ENCODE data around the gene TTC9.

TTC9 gene

GRCh38 chr14:70597731-70598130 lies 44.0 kb upstream of the TTC9 start:
- H3K9me3 ChIP-seq (ENCODE audit: insufficient read depth, low read length, severe bottlenecking): no peaks in the 10 kb centered on the region
- peaks cover 40% of the 10 kb centered on the region for H4K20me1 ChIP-seq (ENCODE audit: insufficient read depth, low read length)
- peaks cover 30% of the 10 kb centered on the region for H3K4me1 ChIP-seq (ENCODE audit: insufficient read depth, low read length)
- H3K4me2 ChIP-seq (ENCODE audit: insufficient read depth, low read length): no peak overlapping the region
- TF ChIP-seq CTCF (IDR thresholded peaks at IDR 0.05; ENCODE audit: borderline replicate concordance, extremely low read depth, low read length, poor library complexity, severe bottlenecking): no peak
- no peaks in the 10 kb centered on the region for H3K27me3 ChIP-seq (ENCODE audit: insufficient read depth, low read length, poor library complexity)
- H3K36me3 ChIP-seq (ENCODE audit: insufficient read depth, low read length): peaks cover 43% of the 10 kb centered on the region
- no peak overlapping the region for H3K4me3 ChIP-seq (ENCODE audit: low read depth in 1 of 2, low read length in 2 of 2)
- H3K9ac ChIP-seq (ENCODE audit: low read depth, low read length): no peak overlapping the region
- peaks cover 67% of the 10 kb centered on the region for H3K79me2 ChIP-seq (ENCODE audit: insufficient read depth, low read length)
- no peak for ATAC-seq (ENCODE audit: insufficient read depth, low read depth)
- H2AFZ ChIP-seq (ENCODE audit: low read depth, low read length): no peak overlapping the region
- H3K27ac ChIP-seq (ENCODE audit: low read length): no peak overlapping the region
- DNase-seq: no peak

- Histone ChIP-seq H3K4me2 (ENCODE audit: insufficient read depth, low read length) (peak overlapping the region; percentile 94), H3K79me2 (ENCODE audit: insufficient read depth, low read length) (peaks cover 61% of the 10 kb centered on the region), H2AFZ (ENCODE audit: low read depth, low read length) (no peak overlapping the region), H3K4me3 (ENCODE audit: low read depth in 1 of 2, low read length in 2 of 2) (peak overlapping the region; percentile 86 to 98; a peak in 3 of 4 replicates), H3K4me1 (ENCODE audit: insufficient read depth, low read length) (peaks cover 30% of the 10 kb centered on the region), H3K27me3 (ENCODE audit: insufficient read depth, low read length, poor library complexity) (no peaks in the 10 kb centered on the region), H3K27ac (ENCODE audit: low read length) (no peak overlapping the region), H4K20me1 (ENCODE audit: insufficient read depth, low read length) (peaks cover 40% of the 10 kb centered on the region), H3K9me3 (ENCODE audit: insufficient read depth, low read length, severe bottlenecking) (no peaks in the 10 kb centered on the region), H3K36me3 (ENCODE audit: insufficient read depth, low read length) (peaks cover 27% of the 10 kb centered on the region), H3K9ac (ENCODE audit: low read depth, low read length) (peak overlapping the region; percentile 68)
- ATAC-seq (ENCODE audit: insufficient read depth, low read depth) (no peak), DNase-seq (no peak)
- no peak for TF ChIP-seq EZH2 (IDR thresholded peaks at IDR 0.05; ENCODE audit: borderline replicate concordance, low read depth, low read length, severe bottlenecking)
- no peak for TF ChIP-seq CTCF (IDR thresholded peaks at IDR 0.05; ENCODE audit: borderline replicate concordance, extremely low read depth, low read length, poor library complexity, severe bottlenecking)
Measured at GRCh38 chr14:70599345-70599744, 42.4 kb upstream of the TTC9 start.

GRCh38 chr14:70600382-70601157 lies 41.1 kb upstream of the TTC9 start, which contains the start of gene MED6:
TSS of gene MED6 (minus strand) at chr14:70600655. CDS start at chr14:70600637, 18 bp downstream.
- peaks cover 15% of the 10 kb centered on the region for H3K36me3 ChIP-seq (ENCODE audit: insufficient read depth, low read length)
- peak within 1 kb of the TSS; percentile 86 to 98 for H3K4me3 ChIP-seq (ENCODE audit: low read depth in 1 of 2, low read length in 2 of 2)
- TF ChIP-seq CTCF (IDR thresholded peaks at IDR 0.05; ENCODE audit: borderline replicate concordance, extremely low read depth, low read length, poor library complexity, severe bottlenecking) (no peak), EZH2 (IDR thresholded peaks at IDR 0.05; ENCODE audit: borderline replicate concordance, low read depth, low read length, severe bottlenecking) (no peak)
- DNase-seq (peak; percentile 94), ATAC-seq (ENCODE audit: insufficient read depth, low read depth) (peak; percentile 97)
- H3K27ac ChIP-seq (ENCODE audit: low read length): peak within 1 kb of the TSS; percentile 82
- H3K4me1 ChIP-seq (ENCODE audit: insufficient read depth, low read length): peaks cover 30% of the 10 kb centered on the region
- peaks cover 28% of the 10 kb centered on the region; the same call in 1 of the 2 replicates for H4K20me1 ChIP-seq (ENCODE audit: insufficient read depth, low read length)
- H3K4me2 ChIP-seq (ENCODE audit: insufficient read depth, low read length): peak within 1 kb of the TSS; percentile 94
- H3K79me2 ChIP-seq (ENCODE audit: insufficient read depth, low read length): peaks cover 49% of the 10 kb centered on the region
- H2AFZ ChIP-seq (ENCODE audit: low read depth, low read length): peak within 1 kb of the TSS; percentile 97
- no peaks in the 10 kb centered on the region for H3K27me3 ChIP-seq (ENCODE audit: insufficient read depth, low read length, poor library complexity)
- H3K9me3 ChIP-seq (ENCODE audit: insufficient read depth, low read length, severe bottlenecking): no peaks in the 10 kb centered on the region
- peak within 1 kb of the TSS; percentile 68 for H3K9ac ChIP-seq (ENCODE audit: low read depth, low read length)
